ENCODE results near the gene GGCT. TPM values are rescaled to one million over a fixed set of nuclear protein-coding genes. Genes with fewer than 3 reads are reported as not detected.

Gene GGCT
- total and polyA plus RNA-seq, 10 donors, result 13.8 to 53.0 (median 24.5) TPM

DNA sequence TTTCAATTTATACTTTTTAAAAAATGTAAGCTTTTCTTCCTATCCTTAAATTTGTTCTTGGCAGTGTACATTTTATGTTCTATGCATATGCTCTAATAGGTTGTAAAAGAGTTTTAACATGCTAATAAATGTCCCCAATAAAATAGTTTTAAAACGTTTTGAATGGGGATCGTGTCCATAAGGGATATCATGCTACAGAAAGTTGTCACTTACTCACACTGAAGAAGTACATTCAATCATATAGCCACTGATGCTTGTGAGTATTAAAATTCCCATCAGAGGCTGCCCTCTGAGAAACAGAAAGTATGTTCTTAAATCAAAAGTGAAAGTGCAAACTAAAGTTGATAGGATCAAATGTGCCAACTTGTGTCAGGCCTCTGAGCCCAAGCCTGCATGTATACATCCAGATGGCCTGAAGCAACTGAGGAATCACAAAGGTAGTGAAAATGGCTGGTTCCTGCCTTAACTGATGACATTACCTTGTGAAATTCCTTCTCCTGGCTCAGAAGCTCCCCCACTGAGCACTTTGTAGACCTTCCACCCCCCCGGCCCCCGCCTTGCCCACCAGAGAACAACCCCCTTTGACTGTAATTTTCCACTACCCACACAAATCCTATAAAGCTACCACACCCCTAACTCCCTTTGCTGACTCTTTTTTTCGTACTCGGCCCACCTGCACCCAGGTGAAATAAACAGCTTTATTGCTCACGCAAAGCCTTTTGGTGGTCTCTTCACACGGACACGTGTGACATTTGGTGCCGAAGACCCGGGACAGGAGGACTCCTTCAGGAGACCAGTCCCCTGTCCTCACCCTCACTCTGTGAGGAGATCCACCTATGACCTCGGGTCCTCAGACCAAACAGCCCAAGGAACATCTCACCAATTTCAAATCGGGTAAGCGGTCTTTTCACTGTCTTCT is 25.2 kb downstream of the GGCT start:
- intact Hi-C loops (cut with DNase I; ENCODE audit: low total_unique reads), result no loop called here
- H3K4me1 ChIP-seq, result peaks cover 21 to 51% (median 48%) of the 10 kb centered on the region in 6 donors
- peak overlapping the region; percentile 90 to 97 (median 94) for H3K27ac ChIP-seq
- peaks cover 0 to 2% (median 0%) of the 10 kb centered on the region in 6 donors for H3K36me3 ChIP-seq
- no peak for DNase-seq
- no peak for TF ChIP-seq POLR2A (IDR thresholded peaks at IDR 0.05)
- no peak for TF ChIP-seq POLR2AphosphoS5 (IDR thresholded peaks at IDR 0.05)
- TF ChIP-seq, protein P1, sequence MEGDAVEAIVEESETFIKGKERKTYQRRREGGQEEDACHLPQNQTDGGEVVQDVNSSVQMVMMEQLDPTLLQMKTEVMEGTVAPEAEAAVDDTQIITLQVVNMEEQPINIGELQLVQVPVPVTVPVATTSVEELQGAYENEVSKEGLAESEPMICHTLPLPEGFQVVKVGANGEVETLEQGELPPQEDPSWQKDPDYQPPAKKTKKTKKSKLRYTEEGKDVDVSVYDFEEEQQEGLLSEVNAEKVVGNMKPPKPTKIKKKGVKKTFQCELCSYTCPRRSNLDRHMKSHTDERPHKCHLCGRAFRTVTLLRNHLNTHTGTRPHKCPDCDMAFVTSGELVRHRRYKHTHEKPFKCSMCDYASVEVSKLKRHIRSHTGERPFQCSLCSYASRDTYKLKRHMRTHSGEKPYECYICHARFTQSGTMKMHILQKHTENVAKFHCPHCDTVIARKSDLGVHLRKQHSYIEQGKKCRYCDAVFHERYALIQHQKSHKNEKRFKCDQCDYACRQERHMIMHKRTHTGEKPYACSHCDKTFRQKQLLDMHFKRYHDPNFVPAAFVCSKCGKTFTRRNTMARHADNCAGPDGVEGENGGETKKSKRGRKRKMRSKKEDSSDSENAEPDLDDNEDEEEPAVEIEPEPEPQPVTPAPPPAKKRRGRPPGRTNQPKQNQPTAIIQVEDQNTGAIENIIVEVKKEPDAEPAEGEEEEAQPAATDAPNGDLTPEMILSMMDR (IDR thresholded peaks at IDR 0.05 in 8 of 11, conservative IDR thresholded peaks at IDR 0.05 in 3 of 11), result no peak
- 82 to 84% (median 83%) methylated on average over 14 of the region's 14 CpGs for WGBS, 5 donors
- peak overlapping the region; percentile 62 to 88 (median 76) for H3K4me3 ChIP-seq
- no peaks in the 10 kb centered on the region for H3K9me3 ChIP-seq
- no peaks in the 10 kb centered on the region for H3K27me3 ChIP-seq (replicated peaks in 1 of 7)

DNA sequence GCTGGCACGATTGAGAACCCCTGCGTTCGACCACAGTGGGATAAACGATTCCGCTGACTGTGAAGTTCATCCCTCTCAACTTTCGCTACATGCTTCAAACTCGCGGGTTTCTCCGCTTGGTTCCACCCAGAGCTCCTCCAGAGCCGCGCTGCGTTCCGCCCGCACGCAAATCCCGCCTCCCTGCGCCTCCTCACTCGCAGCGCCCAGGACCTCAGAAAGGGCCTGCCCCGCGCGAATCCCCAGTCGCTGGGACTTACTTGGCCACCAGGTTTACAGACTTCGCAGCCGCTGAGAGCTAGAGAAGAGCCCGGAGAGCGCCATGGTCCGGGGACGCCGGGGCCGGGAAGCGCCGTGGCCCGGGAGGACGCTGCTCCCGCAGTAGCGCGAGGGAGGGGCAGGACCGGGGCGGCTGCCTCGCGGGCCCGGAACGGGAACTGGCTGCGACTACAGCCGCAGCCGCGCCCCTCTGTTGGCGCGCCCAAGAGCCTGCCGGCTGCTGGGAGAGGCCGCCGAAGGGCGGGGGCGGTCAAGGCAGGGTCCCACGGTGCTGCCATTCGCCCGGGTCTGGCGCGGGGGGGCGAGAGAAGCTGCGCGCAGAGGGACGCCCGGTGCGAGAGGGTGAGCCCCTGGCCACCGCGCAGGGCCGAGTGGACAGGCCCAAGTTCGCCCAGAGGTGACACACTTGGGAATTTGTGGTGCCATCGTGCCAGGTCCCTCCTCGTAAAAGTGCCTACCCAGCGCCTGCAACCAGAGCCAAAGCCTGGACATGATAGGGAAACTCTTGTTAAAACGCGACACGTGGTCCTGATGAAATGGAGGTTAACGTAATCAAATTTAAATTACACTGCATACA is 26.1 kb downstream of the GGCT start, which contains the start of gene NOD1:
Gene NOD1 (minus strand): TSS at position 436 of the 853 bp plus-strand sequence. CDS start 21,863 bp downstream, outside the sequence.
- Histone ChIP-seq H3K4me1 (peaks cover 24 to 60% (median 57%) of the 10 kb centered on the region in 6 donors), H3K9me3 (no peaks in the 10 kb centered on the region), H3K4me3 (peak within 1 kb of the TSS; percentile 62 to 88 (median 76)), H3K27ac (peak within 1 kb of the TSS; percentile 90 to 97 (median 94)), H3K27me3 (replicated peaks in 1 of 7) (no peaks in the 10 kb centered on the region), H3K36me3 (peaks cover 0 to 5% (median 0%) of the 10 kb centered on the region in 6 donors)
- WGBS, 5 donors, result 0 to 1% (median 0%) methylated on average over 48 to 77 of the region's 77 CpGs
- TF ChIP-seq, protein P1 (IDR thresholded peaks at IDR 0.05 in 8 of 11, conservative IDR thresholded peaks at IDR 0.05 in 3 of 11), result peak in 6 of 11 experiments; percentile 4 to 47 (median 26)
- TF ChIP-seq POLR2A (IDR thresholded peaks at IDR 0.05) (peak; percentile 52 to 59 (median 54)), POLR2AphosphoS5 (IDR thresholded peaks at IDR 0.05) (peak; percentile 85 to 92 (median 90))
- DNase-seq, result peak; percentile 97
- intact Hi-C loops (cut with DNase I; ENCODE audit: low total_unique reads), result no loop called here

GRCh38 chr7:30476459-30477145 is 28.0 kb downstream of the GGCT start:
- Histone ChIP-seq H3K27me3 (replicated peaks in 1 of 7) (no peaks in the 10 kb centered on the region), H3K4me1 (peaks cover 39 to 80% (median 74%) of the 10 kb centered on the region in 6 donors), H3K36me3 (peaks cover 0 to 5% (median 0%) of the 10 kb centered on the region in 6 donors), H3K4me3 (peak overlapping the region in 2 of 8 donors; percentile 72 to 76), H3K9me3 (no peaks in the 10 kb centered on the region), H3K27ac (peak overlapping the region in 7 of 8 donors; percentile 23 to 97 (median 94))
- 78 to 88% (median 81%) methylated on average over 10 of the region's 10 CpGs for WGBS, 5 donors
- DNase-seq, result no peak
- TF ChIP-seq POLR2A (IDR thresholded peaks at IDR 0.05) (no peak), POLR2AphosphoS5 (IDR thresholded peaks at IDR 0.05) (no peak)
- TF ChIP-seq, protein P1 (IDR thresholded peaks at IDR 0.05 in 8 of 11, conservative IDR thresholded peaks at IDR 0.05 in 3 of 11), result no peak
- intact Hi-C loops (cut with DNase I; ENCODE audit: low total_unique reads), result no loop called here

All from spleen (tissue), 11 donors.